T47D (cell line): Measurements from ENCODE around the gene SEC14L5.

Source experiments
- DNase-seq, 2 experiments: peaks; one replicate each; pipeline versions ENCODE4 v3.0.0 to v3.0.0-alpha.2; 2011 to 2012; ENCODE audit warnings: low read depth in 1 of 2, low spot score in 1 of 2
- JUND ChIP-seq: IDR thresholded peaks from 2 replicates; pipeline ENCODE4 v1.6.1; 2012; ENCODE audit warnings: low read depth
- in situ Hi-C: cut with HindIII; loops from 2 replicates; pipeline ENCODE4 v1.10.0; 2016; ENCODE audit warnings: low sequenced_read_pairs, low pct_unique_long_range_greater_than_20kb

SEC14L5 gene

DNA sequence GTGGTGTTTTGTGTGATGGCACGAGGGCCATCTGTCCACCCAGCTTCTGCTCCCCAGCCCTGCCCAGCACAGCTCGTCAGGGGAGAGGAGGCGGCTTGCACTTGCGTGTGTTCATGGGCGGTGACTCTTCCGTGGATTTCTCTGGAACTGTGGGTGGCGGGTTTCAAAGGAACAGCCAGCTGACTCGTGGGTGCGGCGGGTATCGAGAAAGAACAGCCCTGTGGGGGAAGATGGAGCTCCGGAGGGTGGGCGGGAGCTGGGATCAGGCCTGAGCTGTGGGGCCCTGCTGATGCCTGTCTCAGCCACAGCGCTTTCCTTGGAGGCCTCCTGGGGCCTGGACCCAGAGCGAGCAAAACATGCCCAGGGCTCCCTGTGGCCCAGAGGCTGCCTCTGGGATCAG lies 62.4 kb downstream of the SEC14L5 start:
- in situ Hi-C loops: no loop called here
- no peak for DNase-seq
- TF ChIP-seq JUND: no peak

DNA sequence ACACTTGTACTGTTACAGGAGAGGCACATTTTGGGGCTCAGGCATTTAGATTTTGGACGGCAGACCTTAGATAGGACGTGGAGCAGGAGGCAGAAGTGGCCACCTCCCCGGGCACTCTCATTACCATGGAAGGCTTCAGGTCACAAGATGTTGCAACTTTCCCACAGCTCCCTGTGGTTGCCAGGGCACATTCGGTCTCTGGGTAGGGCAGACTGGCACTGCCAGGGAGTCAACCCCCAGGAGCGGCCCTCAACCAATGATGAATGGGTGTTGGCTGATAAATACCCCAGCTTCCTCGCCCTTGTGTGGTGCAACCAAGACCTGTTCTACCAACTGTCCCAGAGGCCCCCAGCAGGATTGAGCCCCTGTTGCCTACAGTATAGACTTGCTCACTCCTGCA lies 64.4 kb downstream of the SEC14L5 start:
- no peak for DNase-seq
- TF ChIP-seq JUND: no peak
- in situ Hi-C loops: no loop called here

DNA sequence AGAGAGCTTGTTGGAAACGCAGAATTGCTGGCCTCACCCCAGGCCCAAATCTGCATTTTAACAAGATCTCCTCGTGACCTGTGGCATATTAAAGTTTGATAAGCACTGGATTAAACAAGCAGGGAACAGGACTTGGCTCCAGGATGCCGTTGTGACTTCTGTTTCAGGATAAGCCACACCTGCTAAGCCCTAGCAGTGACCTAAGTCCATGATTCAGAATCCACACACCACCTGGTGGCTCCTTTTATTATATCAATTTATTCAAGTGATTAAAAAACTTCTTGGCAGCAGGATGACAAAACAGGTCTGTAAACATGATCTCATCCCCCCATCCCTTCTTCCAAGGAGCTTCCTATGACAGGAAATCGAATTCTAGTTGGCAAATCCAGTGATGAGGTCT lies 66.5 kb downstream of the SEC14L5 start:
- in situ Hi-C loops: no loop called here
- TF ChIP-seq JUND: no peak
- DNase-seq: peak; percentile 71 to 78

DNA sequence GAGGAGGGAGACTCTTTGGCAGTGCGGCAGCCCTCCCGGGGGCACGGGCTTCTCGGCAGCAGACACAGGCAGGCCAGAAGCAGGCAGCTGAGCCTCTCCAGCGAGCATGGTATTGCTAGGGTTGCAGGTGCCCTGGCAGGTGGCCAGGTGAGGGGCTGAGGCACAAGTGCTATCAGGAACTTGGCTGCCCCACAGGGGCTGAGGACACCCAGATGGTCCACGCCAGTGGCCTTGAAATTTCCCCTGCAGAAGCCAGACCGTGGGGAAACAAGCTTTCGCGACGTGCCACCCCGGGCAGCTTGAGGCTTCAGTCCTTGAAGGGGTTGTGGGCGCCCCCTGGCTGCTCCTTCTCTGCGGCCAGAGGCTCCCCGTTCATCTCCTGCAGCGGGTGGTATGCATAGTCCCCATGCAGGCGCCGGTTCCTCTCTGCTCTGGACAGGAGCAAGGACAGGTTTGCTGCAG lies 67.1 kb downstream of the SEC14L5 start:
- in situ Hi-C loops: no loop called here
- no peak for TF ChIP-seq JUND
- peak in 1 of 2 experiments; percentile 8 for DNase-seq

DNA sequence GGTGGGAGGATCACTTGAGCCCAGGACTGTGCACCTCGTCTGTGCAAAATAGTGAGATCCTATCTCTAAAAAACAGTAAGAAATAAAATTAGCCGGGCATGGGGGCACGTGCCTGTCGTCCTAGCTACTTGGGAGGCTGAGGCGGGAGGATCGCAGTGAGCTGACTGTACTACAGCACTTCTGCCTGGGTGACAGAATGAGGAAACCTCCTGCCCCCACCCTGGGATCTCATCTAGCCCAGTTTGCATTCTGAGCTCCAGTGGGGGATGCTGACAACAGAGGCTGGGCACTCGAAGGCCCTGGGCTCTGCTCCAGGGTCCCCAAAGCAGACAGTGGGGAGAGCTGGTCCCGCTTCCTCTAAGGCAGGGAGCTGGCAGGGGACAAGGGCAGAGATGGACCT lies 68.5 kb downstream of the SEC14L5 start:
- DNase-seq: no peak
- in situ Hi-C loops: no loop called here
- TF ChIP-seq JUND: no peak

DNA sequence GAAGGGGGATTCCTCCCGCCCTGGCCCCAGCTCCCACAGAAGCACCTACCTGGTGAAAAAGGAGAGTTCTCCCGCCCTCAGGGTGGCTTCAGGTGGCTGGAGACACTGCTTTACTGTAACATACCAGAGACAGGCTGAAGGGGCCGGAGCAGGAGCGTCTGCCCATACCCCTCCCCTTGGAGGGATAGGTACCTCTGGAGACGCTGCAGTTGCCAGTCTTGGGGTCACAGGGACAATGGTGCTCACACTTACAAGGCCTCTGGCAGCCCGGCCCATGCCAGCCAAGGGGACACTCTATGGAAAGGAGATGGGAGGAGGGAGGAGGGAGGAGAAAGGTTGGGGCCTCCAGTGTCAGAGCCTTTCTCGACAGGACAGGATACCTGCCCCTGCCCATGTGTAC lies 69.0 kb downstream of the SEC14L5 start:
- TF ChIP-seq JUND: no peak
- in situ Hi-C loops: no loop called here
- no peak for DNase-seq

DNA sequence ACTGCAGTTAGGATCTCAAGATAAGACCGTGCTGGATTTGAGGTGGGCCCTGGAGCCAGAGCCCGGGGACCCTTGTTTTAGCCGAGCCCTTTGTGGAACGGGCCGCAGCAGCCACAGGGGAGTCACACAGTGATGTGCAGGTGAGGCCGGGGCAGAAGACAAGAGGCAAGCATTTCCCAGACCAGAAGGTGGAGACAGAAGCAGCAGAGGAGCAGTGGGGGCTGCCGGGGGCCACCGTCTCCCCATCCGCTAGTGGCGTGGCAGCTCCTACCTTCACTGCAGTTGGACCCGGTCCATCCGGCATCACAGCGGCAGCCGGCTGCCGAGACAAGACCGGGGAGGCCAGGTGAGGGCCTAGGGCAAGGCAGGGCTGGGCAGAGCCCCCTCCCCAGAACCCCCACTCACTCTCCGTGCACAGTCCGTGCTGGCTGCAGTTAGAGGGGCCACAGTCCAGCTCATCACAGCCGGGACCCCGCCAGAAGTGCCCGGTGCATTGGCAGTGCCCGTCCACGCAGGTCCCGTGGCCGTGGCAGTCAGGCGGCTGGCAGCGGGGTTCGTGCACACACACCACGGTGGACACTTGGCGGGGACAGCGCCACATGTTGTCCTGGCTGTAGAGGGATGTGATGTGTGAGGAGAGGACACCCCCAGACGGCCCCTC lies 69.6 kb downstream of the SEC14L5 start:
- DNase-seq: no peak
- in situ Hi-C loops: no loop called here
- TF ChIP-seq JUND: no peak

DNA sequence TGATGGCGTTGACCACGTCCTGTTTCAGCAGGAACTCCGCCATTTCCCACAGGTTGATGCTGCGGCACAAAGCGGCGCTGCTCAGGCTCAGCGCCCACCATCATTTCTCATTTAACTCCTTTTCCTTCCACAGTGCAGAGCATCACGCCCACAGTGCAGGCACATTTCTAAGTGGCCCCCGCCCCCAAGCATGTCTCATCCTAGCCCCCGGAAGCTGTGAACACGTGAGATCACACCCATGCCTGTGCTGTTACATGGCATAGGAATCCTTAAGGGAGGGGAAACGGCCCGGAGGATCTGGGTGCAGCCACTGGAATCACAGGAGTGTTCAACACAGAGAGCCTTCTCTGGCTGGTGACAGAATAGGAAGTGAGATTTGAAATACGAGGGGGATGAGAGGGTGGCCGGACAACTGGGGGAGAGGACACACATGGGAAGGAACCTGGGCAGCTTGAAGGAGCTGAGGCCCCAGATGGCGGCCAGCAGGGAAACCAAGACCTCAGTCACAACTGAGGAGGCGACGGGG lies 70.9 kb downstream of the SEC14L5 start:
- in situ Hi-C loops: no loop called here
- TF ChIP-seq JUND: no peak
- no peak for DNase-seq

DNA sequence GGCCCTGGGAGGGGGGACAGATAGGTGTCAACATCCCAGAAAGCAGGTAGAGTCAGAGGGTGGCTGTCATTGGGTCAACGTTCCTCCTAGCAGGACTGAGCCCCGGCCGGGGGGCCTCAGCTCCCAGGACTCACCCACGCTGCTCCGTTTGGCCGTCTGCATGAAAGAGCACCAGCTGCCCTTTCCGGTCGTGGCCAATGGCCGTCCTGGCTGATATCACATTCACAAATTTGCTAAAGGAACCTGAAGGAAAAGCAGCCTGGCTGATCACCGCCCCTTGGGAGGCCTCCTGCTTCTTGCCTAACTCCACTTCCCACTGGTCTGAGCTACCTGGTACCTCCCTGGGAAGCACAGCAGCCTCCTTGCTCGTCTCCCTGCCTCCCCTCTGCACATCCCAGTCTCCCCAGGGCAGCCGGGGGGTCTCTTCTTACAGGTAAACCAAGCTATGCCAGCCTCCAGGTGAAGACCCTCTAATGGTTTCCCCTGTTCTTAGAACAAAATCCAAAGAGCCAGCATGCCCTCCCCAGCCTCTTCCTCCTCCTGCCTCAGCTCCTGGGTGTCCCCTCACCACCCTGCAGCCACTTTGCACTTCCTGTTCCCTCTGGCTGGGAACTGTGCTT lies 72.2 kb downstream of the SEC14L5 start:
- DNase-seq: no peak
- TF ChIP-seq JUND: no peak
- in situ Hi-C loops: no loop called here

DNA sequence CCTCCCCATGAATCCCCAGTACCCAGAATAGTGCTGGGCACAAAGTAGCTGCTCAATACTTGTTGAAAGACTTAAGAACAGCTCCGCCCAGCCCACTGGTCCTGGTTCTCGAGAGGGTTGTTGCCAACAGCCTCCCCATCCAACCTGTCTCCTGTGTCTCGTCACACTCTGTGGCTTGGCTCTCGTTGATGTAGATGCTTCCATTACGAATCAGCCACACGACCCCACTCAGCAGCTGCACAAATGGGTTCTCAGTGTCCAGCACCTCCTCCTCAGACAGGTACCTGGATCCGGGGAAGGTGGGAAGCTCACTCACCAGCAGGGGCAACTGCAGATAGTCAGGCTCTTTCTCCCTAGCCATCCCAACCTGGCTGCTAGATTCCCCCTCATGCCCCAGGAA lies 73.5 kb downstream of the SEC14L5 start:
- no peak for DNase-seq
- TF ChIP-seq JUND: no peak
- in situ Hi-C loops: no loop called here

DNA sequence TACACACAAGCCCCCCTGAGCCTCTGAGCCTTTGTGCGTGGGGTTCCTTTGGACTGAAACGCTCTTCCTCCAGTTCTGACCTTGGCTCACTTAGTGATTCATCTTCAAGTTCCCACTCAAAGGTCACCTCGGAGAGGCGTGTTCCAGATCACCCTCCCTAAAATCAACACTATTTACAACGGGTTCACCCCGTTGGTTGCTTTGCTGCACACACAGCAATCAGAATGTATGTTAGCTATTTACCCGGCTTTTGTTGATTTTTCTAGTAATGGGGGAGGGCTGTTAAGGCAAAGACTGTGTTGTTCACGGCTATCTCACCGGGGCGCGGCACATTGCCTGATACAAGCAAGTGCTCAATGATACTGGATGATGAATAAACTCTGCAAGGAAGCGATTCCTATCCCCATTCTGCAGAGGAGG lies 74.6 kb downstream of the SEC14L5 start:
- no peak for DNase-seq
- in situ Hi-C loops: no loop called here

DNA sequence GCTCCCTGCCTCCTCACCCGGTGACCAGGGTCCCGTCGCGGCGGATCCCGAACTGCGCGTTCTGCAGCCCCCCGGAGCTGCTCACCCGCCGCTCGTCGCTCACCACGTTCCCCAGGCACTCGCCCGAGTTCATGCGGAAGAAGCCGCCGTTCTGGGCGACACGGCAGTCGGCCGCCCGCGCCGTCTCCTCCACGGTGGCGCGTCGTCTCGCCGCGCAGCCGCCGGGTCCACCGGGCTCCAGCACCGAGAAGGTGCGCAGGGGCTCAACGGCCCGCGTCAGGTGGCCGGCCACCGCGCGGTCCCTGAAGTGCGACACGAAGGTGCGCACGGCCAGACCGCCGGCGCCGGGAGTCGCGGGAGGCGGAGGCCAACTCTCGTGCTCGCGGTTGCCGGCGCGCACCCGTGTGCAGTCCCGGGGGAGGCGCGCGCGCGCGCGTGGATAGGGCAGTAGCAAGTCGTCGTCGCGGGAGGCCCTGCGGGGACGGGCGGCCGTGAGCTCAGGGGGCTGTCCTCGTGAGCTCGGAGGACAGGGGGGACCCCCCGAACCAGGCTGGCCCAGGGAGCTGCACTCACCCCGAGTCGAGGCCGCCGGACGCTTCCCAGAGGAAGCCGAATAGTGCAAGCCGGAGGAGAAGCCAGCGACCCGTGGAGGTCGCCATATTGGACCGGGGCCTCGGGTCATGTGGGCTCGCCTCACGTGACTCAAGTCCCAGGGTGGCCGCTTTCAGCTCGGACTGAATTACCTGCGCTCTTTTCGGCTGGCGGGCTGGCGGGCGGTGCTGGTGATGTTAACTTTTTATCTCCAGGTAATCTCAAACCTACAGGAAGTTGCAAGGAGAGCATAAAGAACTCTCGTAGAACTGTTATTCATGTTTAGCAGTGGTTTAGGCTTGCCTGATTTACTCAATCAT lies 75.4 kb downstream of the SEC14L5 start, which contains the start of gene NAGPA:
Gene NAGPA, minus strand, starts transcription at position 680 of the 911 bp plus-strand sequence. Its CDS starts 21 bp downstream, at position 659.
- in situ Hi-C loops: no loop called here
- peak; percentile 87 to 88 for DNase-seq
- no peak for TF ChIP-seq JUND

More for the DNA sequence above, 74.6 kb downstream of the SEC14L5 start:
- no peak for TF ChIP-seq JUND
